ENCODE results near the gene IGFBP1. TPM values are rescaled to one million over a fixed set of nuclear protein-coding genes. Genes with fewer than 3 reads are reported as not detected.

IGFBP1 gene
- total RNA-seq, 1 donor, result under 0.01 TPM

- DNase-seq (ENCODE audit: low read depth in 2 of 3, low spot score in 2 of 3), result no peak
These were observed 9.9 kb downstream of the IGFBP1 start for GRCh38 chr7:45898222-45898621.

GRCh38 chr7:45901566-45901965 is 13.3 kb downstream of the IGFBP1 start:
- DNase-seq (ENCODE audit: low read depth in 2 of 3, low spot score in 2 of 3), result no peak

DNA sequence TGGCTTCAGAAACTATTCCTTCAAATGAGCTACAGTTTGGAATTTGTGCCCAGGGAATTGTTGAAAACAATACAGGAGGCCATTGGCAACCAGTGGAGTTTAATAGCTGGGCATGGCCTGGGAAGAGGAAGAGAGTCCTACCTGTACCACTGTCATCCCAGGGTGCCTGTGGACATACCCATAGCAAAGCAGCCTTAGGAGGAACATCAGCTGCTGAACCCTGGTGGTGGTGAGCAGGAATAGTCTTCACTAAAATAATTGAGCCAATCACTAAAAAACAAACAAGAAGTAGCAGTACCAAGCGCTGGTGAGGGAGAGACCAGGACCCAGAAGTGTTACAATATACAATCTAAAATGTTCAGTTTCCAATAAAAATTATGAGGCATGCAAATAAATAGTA is 14.5 kb downstream of the IGFBP1 start:
- DNase-seq (ENCODE audit: low read depth in 2 of 3, low spot score in 2 of 3), result no peak

GRCh38 chr7:45909561-45909960 is 21.3 kb downstream of the IGFBP1 start:
- no peak for DNase-seq (ENCODE audit: low read depth in 2 of 3, low spot score in 2 of 3)

- DNase-seq (ENCODE audit: low read depth in 2 of 3, low spot score in 2 of 3), result no peak
These were observed 22.6 kb downstream of the IGFBP1 start for GRCh38 chr7:45910855-45911254.

DNA sequence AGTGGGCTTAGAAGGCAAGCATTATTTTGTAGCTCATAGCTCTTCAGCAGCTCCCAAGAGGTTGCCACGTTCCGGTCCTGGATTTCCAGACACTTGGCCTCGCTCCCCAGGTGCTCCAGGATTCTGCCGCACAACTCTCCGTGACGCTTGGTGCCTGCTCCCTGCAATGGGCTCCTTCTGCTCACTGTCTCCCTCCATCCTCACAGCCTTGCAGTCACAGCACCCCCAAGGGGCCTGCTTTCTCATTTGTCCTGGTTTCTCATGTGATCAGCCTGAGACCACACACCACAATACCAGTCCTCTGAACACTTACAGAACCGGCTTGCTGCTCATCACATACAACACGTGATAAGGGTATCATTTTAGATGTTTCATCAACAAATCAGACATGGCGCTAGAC is 23.0 kb downstream of the IGFBP1 start:
- no peak for DNase-seq (ENCODE audit: low read depth in 2 of 3, low spot score in 2 of 3)

DNA sequence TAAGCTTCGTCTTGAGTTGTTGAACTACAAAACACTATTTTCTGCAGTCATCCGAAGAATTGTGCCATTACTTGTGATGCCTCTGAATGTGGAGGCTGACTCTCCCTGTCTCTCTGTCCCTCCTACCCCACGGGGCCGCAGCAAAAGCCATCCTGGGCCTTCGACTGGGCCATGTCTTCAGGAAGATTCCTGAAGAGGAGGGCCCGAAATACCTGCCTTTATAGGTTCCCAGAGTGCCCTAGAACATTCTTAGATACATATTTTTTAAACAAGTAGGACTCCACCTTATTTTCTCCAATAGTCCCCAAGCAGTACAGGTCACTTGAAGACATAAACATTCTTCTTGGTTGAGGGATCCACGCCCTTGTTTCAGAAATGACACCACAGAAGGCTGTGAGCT is 24.7 kb downstream of the IGFBP1 start:
- no peak for DNase-seq (ENCODE audit: low read depth in 2 of 3, low spot score in 2 of 3)

GRCh38 chr7:45914911-45915310 is 26.6 kb downstream of the IGFBP1 start:
- DNase-seq (ENCODE audit: low read depth in 2 of 3, low spot score in 2 of 3), result no peak

DNA sequence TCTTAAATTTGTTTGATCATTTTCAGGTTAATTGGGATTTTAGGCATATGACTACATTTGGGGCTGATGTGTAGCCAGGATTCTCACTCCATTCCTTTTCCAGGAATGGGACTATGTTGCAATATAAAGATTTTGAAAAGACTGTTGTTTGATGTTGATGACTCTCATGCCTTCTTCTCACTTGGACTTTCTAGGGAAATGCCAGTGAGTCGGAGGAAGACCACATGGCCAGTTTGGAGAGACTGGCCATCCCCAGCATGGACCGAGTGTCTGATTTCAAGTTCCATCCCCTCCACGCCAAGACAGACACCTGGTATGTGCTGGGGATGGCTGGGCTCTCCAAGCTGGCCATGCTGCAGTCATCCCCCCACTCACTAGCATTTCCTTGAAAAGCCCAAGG is 27.3 kb downstream of the IGFBP1 start:
- no peak for DNase-seq (ENCODE audit: low read depth in 2 of 3, low spot score in 2 of 3)

- no peak for DNase-seq (ENCODE audit: low read depth in 2 of 3, low spot score in 2 of 3)
These were observed 28.8 kb downstream of the IGFBP1 start for GRCh38 chr7:45917064-45917463.

DNA sequence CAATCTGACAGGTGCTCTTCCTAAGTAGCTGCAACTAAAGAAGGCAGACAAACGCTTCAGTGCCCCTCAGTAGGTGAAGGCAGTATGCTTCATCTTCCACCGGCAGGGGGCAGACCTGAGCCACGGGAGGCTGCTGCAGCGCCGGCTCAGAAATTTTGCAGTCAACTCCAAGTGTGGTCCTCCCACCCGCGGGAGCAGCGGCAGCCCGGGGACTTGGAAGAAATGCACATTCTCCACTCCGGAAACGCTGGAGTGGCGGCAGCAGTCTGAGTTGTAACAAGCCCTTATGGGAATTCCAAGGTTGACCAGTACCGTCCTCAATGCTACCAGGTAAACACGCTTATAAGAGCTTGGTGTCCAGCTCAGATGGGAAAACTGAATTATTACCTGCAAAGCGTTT is 29.4 kb downstream of the IGFBP1 start:
- DNase-seq (ENCODE audit: low read depth in 2 of 3, low spot score in 2 of 3), result peak in 2 of 3 donors; percentile 54 to 73

DNA sequence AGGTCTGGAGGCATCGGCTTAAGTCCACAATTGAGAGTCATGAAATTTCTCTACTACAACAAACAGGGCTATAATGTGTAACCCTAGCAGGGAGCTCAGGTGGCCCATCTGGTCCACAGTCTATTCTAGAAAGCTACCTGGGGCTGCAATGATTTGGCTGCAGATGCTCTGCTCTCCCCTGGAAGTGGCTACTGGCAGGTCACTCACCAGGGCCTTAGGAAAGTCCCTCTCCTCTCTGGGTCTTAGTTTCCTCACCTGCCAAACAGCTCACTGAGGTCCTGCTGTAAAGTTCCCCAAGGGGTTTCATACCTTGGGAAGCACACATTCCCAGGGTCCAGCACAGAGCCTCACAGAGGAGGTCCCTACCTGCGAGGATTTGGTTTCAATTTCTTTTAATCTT is 30.3 kb downstream of the IGFBP1 start:
- no peak for DNase-seq (ENCODE audit: low read depth in 2 of 3, low spot score in 2 of 3)

DNA sequence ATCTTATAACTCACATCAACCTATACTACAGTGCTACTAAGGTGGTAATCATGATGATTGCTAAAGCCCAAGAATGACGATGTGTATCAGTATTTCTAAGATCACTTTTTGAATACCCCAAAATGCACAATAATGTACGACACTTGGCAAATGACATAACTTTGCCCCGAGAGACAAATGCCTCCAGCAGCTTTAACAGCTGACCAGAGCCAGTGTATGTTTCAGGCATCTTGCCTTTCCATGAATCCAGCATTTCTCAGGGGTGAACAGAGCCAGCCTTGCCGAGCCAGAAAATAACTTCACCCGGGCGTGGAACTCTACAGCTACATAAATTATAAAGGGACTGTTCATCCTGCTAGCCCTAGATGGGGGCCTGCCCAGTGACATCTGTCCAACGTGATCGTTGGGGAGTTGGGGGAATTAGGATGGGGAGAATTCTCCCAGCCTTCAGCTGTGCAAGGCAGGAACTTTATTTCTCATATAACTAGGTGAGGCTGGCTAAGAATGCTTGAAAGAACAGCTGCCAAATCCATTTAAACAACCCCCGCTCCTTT is 31.0 kb downstream of the IGFBP1 start:
- no peak for DNase-seq (ENCODE audit: low read depth in 2 of 3, low spot score in 2 of 3)

- DNase-seq (ENCODE audit: low read depth in 2 of 3, low spot score in 2 of 3), result no peak
These were observed 31.7 kb downstream of the IGFBP1 start for GRCh38 chr7:45919993-45920459.

DNA sequence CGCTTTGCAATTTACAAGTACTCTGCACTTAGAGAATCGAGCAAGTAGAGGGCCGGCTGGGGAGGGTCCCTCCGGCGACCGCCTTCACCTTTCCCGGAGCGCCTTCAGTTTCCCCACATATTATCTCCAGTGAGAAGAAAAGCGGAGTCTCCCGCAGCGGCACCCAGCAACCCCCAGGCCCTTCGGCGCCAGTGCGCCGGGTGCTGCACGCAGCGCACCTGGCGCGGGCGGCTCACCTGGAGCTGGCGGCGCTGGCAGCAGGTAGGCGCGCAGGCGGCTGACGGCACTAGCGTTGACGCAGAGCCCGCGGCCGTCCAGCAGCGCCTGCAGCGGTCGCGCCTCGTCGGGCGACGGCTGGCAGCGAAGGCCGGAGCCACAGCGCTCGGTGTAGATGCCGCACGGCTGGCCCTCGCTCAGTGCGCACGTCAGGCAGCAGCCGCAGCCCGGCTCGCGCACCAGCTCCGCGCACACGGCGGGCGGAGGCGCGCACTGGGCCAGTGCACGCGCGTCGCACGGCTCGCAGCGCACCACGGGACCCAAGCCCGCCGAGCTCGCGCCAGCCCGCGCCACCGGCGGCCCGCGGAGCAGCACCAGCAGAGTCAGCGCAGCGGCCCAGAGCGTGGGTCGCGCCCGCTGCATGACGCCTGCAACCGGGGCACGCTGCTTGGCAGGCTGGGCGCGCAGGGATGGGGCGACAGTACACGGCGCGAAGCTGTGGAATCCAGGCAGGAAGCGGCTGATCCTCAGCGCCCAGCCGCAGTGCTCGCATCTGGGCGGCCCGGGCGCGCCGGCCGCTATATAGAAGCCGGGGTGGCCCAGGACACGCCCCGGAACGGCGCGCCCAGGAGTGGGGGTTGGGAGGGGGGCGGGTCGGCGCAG is 32.5 kb downstream of the IGFBP1 start, which contains the start of gene IGFBP3:
Gene IGFBP3 (minus strand): TSS at position 771 of the 879 bp plus-strand sequence. CDS start 132 bp downstream, at position 639.
- DNase-seq (ENCODE audit: low read depth in 2 of 3, low spot score in 2 of 3), result peak in 2 of 3 donors; percentile 33 to 45

DNA sequence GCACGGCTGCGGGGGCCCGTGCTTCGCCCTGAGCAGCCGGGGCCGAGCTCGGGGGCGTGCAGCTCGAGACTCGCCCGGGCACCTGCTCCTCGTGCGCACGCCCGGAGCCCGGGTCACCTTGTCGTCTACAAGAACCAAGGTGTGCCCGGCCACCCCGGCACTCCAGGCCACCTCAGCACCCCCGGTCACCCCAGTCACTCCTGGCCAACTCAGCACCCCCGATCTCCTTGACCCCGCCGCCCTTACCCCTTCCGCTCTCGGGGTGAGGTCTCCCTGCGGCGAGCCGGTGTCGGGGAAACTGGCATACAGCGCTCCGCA is 33.1 kb downstream of the IGFBP1 start:
- DNase-seq (ENCODE audit: low read depth in 2 of 3, low spot score in 2 of 3), result no peak

DNA sequence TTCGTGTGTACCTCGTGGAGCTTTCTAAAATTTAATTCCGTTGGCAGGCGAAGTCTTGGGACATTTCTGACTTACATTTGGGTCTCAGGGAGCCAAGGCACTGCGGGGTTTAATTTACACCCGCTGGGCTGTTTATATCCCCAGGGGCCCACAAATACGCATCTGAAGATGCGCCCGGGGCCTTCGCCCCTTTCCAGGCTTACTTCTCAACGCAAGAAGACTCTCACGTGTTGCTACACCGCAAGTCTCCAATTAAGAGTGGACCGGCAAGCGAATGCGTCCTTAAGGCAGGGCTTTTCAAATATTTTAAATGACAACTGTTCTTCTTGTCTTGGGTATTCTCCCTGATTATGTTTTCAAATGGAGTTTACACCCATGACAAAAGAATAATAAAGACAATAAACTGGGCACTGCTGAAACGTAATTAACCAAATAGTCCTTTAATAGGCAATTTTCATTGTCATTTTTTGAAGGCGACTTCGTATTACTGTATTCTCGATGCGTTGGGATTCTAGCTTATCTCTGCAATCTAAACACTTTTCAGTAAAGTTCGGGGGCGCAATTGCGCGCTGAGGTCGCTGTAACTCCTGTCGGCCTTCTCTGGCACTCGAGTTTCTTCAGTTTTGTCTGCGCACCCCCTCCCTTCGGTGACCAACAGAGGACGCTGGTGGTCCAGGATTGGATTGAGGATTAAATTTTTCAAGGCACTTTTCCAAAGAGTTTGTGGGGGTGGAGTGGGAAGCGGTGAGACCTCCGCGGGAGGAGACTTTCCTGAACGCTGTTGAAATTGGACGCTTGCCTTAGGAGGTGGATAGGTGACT is 33.6 kb downstream of the IGFBP1 start:
- peak in 2 of 3 donors; percentile 37 to 43 for DNase-seq (ENCODE audit: low read depth in 2 of 3, low spot score in 2 of 3)

DNA sequence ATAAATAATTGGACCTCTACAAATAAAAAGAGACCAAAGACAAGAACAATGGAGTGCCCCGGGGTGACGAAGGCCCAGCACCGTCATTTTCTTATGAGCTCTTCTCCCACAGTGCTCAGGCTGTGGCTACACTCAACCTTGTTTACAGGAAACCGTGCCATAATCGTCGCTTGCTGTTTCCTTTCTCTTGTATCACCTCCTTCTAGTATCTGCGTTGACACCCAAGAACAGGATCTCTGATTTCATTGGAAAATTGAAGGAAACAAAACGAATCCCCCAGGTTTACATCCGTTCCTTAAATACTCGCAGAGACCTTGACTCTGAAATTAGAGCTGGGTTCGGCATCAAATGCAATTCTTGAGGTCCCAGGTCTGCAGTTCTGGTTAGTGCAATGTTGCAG is 34.5 kb downstream of the IGFBP1 start:
- DNase-seq (ENCODE audit: low read depth in 2 of 3, low spot score in 2 of 3), result no peak

DNA sequence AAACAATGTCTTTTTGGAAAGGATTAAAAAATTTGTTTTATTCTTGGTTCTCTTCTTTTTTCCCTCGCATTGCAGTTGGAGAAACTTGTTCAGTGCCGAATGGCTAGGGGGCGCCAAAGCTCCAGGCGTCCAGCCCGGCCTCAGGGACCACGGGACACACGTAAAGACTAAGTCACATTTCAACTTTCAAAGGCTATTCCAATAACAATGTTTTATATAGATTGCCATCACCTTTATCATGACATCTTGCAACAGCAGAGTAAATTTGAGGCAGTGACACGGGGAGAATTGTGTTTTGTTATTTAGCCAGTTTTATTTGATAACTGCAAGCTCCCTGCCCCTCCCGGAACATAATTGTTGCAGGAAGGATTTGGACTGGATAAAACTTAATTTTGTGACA is 35.0 kb downstream of the IGFBP1 start:
- peak in 2 of 3 donors; percentile 57 to 75 for DNase-seq (ENCODE audit: low read depth in 2 of 3, low spot score in 2 of 3)

- no peak for DNase-seq (ENCODE audit: low read depth in 2 of 3, low spot score in 2 of 3)
These were observed 35.5 kb downstream of the IGFBP1 start for GRCh38 chr7:45923818-45924217.

DNA sequence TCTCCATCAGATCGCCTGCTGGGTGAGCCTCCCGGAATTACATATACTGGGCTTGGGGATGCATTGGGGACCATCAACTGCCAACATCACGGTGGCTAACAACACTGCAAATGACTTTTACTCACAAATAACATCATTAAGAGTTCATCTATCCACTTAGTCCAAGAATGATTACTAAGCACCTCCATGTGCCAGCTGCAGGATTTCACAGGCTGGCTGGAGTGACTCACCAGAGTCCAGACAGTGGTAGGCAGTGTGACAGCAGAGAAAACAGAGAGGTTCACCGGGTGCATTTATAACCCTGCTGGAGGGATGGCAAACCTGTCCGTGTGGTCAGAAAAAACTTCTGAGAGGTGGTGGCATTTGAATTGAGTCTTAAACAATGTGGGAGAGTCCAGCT is 36.0 kb downstream of the IGFBP1 start:
- DNase-seq (ENCODE audit: low read depth in 2 of 3, low spot score in 2 of 3), result no peak

All from hematopoietic multipotent progenitor cell (in vitro differentiated cells).